DOHH2 (cell line): ENCODE results near the gene DNAH11.

Experiments used
- H3F3A ChIP-seq: fragments of 200-600 bp; sonication (generic), shearing (Covaris generic); 2 replicates; pipeline ENCODE4 v1.6.0; 2016; ENCODE audit warnings: antibody characterized with exemption, mild to moderate bottlenecking; ENCODE audit not compliant: control insufficient read depth, insufficient read depth
- H3K27ac ChIP-seq: fragments of 200-600 bp; sonication (generic); 2 replicates; pipeline ENCODE4 v1.5.1; 2014; ENCODE audit warnings: low read depth, mild to moderate bottlenecking, low read length, moderate library complexity
- H3K27me3 ChIP-seq: fragments of 200-600 bp; sonication (generic); 2 replicates; pipeline ENCODE4 v1.6.1; 2014; ENCODE audit warnings: mild to moderate bottlenecking, low read length, mixed read lengths; ENCODE audit not compliant: control insufficient read depth
- H3K36me3 ChIP-seq: fragments of 200-600 bp; sonication (generic); 2 replicates; pipeline ENCODE4 v1.6.1; 2014; ENCODE audit warnings: mild to moderate bottlenecking, low read length, moderate library complexity, mixed read lengths; ENCODE audit not compliant: control insufficient read depth
- H3K4me1 ChIP-seq: fragments of 200-600 bp; sonication (generic); 2 replicates; pipeline ENCODE4 v1.6.1; 2014; ENCODE audit warnings: mild to moderate bottlenecking, low read length, mixed read lengths; ENCODE audit not compliant: control insufficient read depth
- H3K4me2 ChIP-seq: fragments of 200-600 bp; sonication (generic); 2 replicates; pipeline ENCODE4 v1.6.0; 2014; ENCODE audit warnings: mild to moderate bottlenecking, low read length, moderate library complexity
- H3K4me3 ChIP-seq: fragments of 200-600 bp; sonication (generic); 2 replicates; pipeline ENCODE4 v1.5.1; 2014; ENCODE audit warnings: mild to moderate bottlenecking, low read length, mixed read lengths
- H3K79me2 ChIP-seq: fragments of 200-600 bp; sonication (generic); 2 replicates; pipeline ENCODE4 v1.6.1; 2014; ENCODE audit warnings: mild to moderate bottlenecking, low read length, mixed read lengths; ENCODE audit not compliant: control insufficient read depth
- H3K9me2 ChIP-seq: fragments of 200-600 bp; sonication (generic); replicated peaks from 2 replicates; pipeline ENCODE4 v1.6.1; 2014; ENCODE audit warnings: mild to moderate bottlenecking, low read length, mixed read lengths; ENCODE audit not compliant: control insufficient read depth
- H3K9me3 ChIP-seq: fragments of 200-600 bp; sonication (generic); 2 replicates; pipeline ENCODE4 v1.6.1; 2014; ENCODE audit warnings: antibody characterized with exemption, low read length, mixed read lengths; ENCODE audit not compliant: control insufficient read depth, insufficient read depth
- H4K20me1 ChIP-seq: fragments of 200-600 bp; sonication (generic); 2 replicates; pipeline ENCODE4 v1.6.0; 2014; ENCODE audit warnings: low read depth, mild to moderate bottlenecking, antibody characterized with exemption, low read length, moderate library complexity; ENCODE audit not compliant: control insufficient read depth, insufficient read depth
- CTCF ChIP-seq: fragments of 200-600 bp; sonication (generic); IDR thresholded peaks from one replicate; pipeline ENCODE4 v1.5.1; 2014; ENCODE audit warnings: antibody characterized with exemption, mild to moderate bottlenecking, low read depth, low read length; ENCODE audit not compliant: poor library complexity, severe bottlenecking
- EZH2phosphoT487 ChIP-seq: fragments of 200-600 bp; sonication (generic); IDR thresholded peaks from 2 replicates; pipeline ENCODE4 v1.6.1; 2017; ENCODE audit warnings: borderline replicate concordance, mild to moderate bottlenecking, antibody characterized with exemption, low read length, moderate library complexity, mixed read lengths

DNAH11 gene

GRCh38 chr7:21617916-21618390 is 75.1 kb downstream of the DNAH11 start:
- Histone ChIP-seq H3K79me2 (no peaks in the 10 kb centered on the region), H3K9me2 (no peaks in the 10 kb centered on the region), H3K27ac (no peak overlapping the region), H3K4me1 (no peaks in the 10 kb centered on the region), H3K9me3 (no peaks in the 10 kb centered on the region), H3K36me3 (no peaks in the 10 kb centered on the region), H3K4me2 (no peak overlapping the region), H4K20me1 (no peaks in the 10 kb centered on the region), H3K27me3 (peaks cover 5% of the 10 kb centered on the region; the same call in 1 of the 2 replicates), H3K4me3 (no peak overlapping the region), H3F3A (no peaks in the 10 kb centered on the region)
- TF ChIP-seq EZH2phosphoT487 (no peak), CTCF (no peak)

- Histone ChIP-seq H3K9me3 (no peaks in the 10 kb centered on the region), H4K20me1 (no peaks in the 10 kb centered on the region), H3K79me2 (no peaks in the 10 kb centered on the region), H3K36me3 (no peaks in the 10 kb centered on the region), H3K27me3 (peaks cover 5% of the 10 kb centered on the region; the same call in 1 of the 2 replicates), H3K4me1 (no peaks in the 10 kb centered on the region), H3K4me2 (no peak overlapping the region), H3K9me2 (no peaks in the 10 kb centered on the region), H3K4me3 (no peak overlapping the region), H3F3A (no peaks in the 10 kb centered on the region), H3K27ac (no peak overlapping the region)
- TF ChIP-seq EZH2phosphoT487 (no peak), CTCF (no peak)
Measured at GRCh38 chr7:21618706-21619105, 75.9 kb downstream of the DNAH11 start.

GRCh38 chr7:21620054-21620453 is 77.2 kb downstream of the DNAH11 start:
- Histone ChIP-seq H4K20me1 (no peaks in the 10 kb centered on the region), H3K27ac (no peak overlapping the region), H3K4me1 (peaks cover 9% of the 10 kb centered on the region), H3K27me3 (peaks cover 5% of the 10 kb centered on the region; the same call in 1 of the 2 replicates), H3K4me2 (no peak overlapping the region), H3K36me3 (no peaks in the 10 kb centered on the region), H3K9me2 (no peaks in the 10 kb centered on the region), H3K79me2 (no peaks in the 10 kb centered on the region), H3F3A (no peaks in the 10 kb centered on the region), H3K9me3 (no peaks in the 10 kb centered on the region), H3K4me3 (no peak overlapping the region)
- no peak for TF ChIP-seq EZH2phosphoT487
- no peak for TF ChIP-seq CTCF

GRCh38 chr7:21624320-21624719 is 81.5 kb downstream of the DNAH11 start:
- Histone ChIP-seq H3K4me3 (no peak overlapping the region), H3K27ac (no peak overlapping the region), H3K4me2 (no peak overlapping the region), H3K36me3 (no peaks in the 10 kb centered on the region), H3K4me1 (peaks cover 9% of the 10 kb centered on the region), H3K9me2 (no peaks in the 10 kb centered on the region), H3K79me2 (no peaks in the 10 kb centered on the region), H4K20me1 (no peaks in the 10 kb centered on the region), H3F3A (no peaks in the 10 kb centered on the region), H3K27me3 (no peaks in the 10 kb centered on the region), H3K9me3 (no peaks in the 10 kb centered on the region)
- no peak for TF ChIP-seq EZH2phosphoT487
- TF ChIP-seq CTCF, result no peak
